Measurements from ENCODE around the gene PCSK2.

DNA sequence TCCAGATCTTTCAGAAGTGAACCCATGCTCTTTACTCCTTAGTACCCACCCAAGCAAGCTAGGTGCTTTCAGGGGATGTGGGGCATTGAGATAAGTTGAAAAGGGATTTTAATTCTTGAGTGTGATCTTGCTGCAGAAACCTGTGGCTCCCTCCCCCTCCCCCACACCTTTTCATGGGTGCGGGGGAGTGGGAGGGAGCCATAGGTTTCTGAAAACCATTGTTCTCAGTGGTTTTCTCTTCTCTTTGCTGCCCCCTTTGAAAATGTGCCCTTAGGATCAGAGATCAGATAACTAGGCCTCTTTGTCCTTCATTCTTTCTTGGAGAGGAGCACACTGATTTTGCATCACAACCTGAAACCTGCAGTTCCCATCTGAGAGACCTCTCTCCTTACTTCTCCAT lies 2.4 kb downstream of the PCSK2 start:
- TF ChIP-seq, protein P1, sequence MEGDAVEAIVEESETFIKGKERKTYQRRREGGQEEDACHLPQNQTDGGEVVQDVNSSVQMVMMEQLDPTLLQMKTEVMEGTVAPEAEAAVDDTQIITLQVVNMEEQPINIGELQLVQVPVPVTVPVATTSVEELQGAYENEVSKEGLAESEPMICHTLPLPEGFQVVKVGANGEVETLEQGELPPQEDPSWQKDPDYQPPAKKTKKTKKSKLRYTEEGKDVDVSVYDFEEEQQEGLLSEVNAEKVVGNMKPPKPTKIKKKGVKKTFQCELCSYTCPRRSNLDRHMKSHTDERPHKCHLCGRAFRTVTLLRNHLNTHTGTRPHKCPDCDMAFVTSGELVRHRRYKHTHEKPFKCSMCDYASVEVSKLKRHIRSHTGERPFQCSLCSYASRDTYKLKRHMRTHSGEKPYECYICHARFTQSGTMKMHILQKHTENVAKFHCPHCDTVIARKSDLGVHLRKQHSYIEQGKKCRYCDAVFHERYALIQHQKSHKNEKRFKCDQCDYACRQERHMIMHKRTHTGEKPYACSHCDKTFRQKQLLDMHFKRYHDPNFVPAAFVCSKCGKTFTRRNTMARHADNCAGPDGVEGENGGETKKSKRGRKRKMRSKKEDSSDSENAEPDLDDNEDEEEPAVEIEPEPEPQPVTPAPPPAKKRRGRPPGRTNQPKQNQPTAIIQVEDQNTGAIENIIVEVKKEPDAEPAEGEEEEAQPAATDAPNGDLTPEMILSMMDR (IDR thresholded peaks at IDR 0.05; ENCODE audit: low read depth, low read length, missing input control) = no peak
- TF ChIP-seq, protein P2, sequence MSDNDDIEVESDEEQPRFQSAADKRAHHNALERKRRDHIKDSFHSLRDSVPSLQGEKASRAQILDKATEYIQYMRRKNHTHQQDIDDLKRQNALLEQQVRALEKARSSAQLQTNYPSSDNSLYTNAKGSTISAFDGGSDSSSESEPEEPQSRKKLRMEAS (IDR thresholded peaks at IDR 0.05) = no peak
- TF ChIP-seq GABPA (IDR thresholded peaks at IDR 0.05 in 1 of 2, conservative IDR thresholded peaks at IDR 0.05 in 1 of 2) (no peak), FOXA1 (IDR thresholded peaks at IDR 0.05) (no peak), TAF1 (conservative IDR thresholded peaks at IDR 0.05) (no peak), SP1 (IDR thresholded peaks at IDR 0.05) (no peak), HNF4A (conservative IDR thresholded peaks at IDR 0.05) (no peak), YY1 (IDR thresholded peaks at IDR 0.05) (no peak), RXRA (IDR thresholded peaks at IDR 0.05) (no peak), EGR1 (IDR thresholded peaks at IDR 0.05; ENCODE audit: low read depth in 2 of 2) (no peak), JUND (IDR thresholded peaks at IDR 0.05) (no peak)
- TF ChIP-seq, protein P3, sequence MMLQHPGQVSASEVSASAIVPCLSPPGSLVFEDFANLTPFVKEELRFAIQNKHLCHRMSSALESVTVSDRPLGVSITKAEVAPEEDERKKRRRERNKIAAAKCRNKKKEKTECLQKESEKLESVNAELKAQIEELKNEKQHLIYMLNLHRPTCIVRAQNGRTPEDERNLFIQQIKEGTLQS (IDR thresholded peaks at IDR 0.05) = no peak

Data from liver (tissue), 3 donors.